ENCODE measurements around the gene KIAA1755.

Gene KIAA1755

GRCh38 chr20:38269715-38270114, 9.2 kb upstream of the KIAA1755 start:
- no peaks in the 10 kb centered on the region for H4K20me1 ChIP-seq (ENCODE audit: control insufficient read depth, insufficient read depth, low read depth, low read length)
- H3F3A ChIP-seq (ENCODE audit: control insufficient read depth, insufficient read depth): no peaks in the 10 kb centered on the region
- no peaks in the 10 kb centered on the region for H3K9me3 ChIP-seq (ENCODE audit: control insufficient read depth, insufficient read depth, low read length)
- H3K79me2 ChIP-seq (ENCODE audit: control insufficient read depth, low read length): no peaks in the 10 kb centered on the region
- H3K27me3 ChIP-seq (ENCODE audit: control insufficient read depth, low read length): 0 out of 2 replicates have a peak, but pooled peaks cover 3% of the 10 kb centered on the region
- TF ChIP-seq EZH2phosphoT487 (IDR thresholded peaks at IDR 0.05; ENCODE audit: borderline replicate concordance, low read length) (no peak), CTCF (IDR thresholded peaks at IDR 0.05; ENCODE audit: low read depth, low read length, poor library complexity, severe bottlenecking) (no peak)
- no peak overlapping the region for H3K27ac ChIP-seq (ENCODE audit: low read depth, low read length)
- no peak overlapping the region for H3K4me2 ChIP-seq (ENCODE audit: low read length)
- no peaks in the 10 kb centered on the region for H3K36me3 ChIP-seq (ENCODE audit: control insufficient read depth, low read length)
- H3K4me1 ChIP-seq (ENCODE audit: control insufficient read depth, low read length): no peaks in the 10 kb centered on the region
- no peaks in the 10 kb centered on the region for H3K9me2 ChIP-seq (replicated peaks; ENCODE audit: control insufficient read depth, low read length)
- no peak overlapping the region for H3K4me3 ChIP-seq (ENCODE audit: low read length)

- H3K4me3 ChIP-seq (ENCODE audit: low read length): no peak overlapping the region
- 0 out of 2 replicates have a peak, but pooled peaks cover 3% of the 10 kb centered on the region for H3K27me3 ChIP-seq (ENCODE audit: control insufficient read depth, low read length)
- H3K36me3 ChIP-seq (ENCODE audit: control insufficient read depth, low read length): no peaks in the 10 kb centered on the region
- no peak overlapping the region for H3K4me2 ChIP-seq (ENCODE audit: low read length)
- no peaks in the 10 kb centered on the region for H3F3A ChIP-seq (ENCODE audit: control insufficient read depth, insufficient read depth)
- no peak overlapping the region for H3K27ac ChIP-seq (ENCODE audit: low read depth, low read length)
- no peaks in the 10 kb centered on the region for H3K9me3 ChIP-seq (ENCODE audit: control insufficient read depth, insufficient read depth, low read length)
- no peaks in the 10 kb centered on the region for H3K79me2 ChIP-seq (ENCODE audit: control insufficient read depth, low read length)
- H3K4me1 ChIP-seq (ENCODE audit: control insufficient read depth, low read length): no peaks in the 10 kb centered on the region
- H3K9me2 ChIP-seq (replicated peaks; ENCODE audit: control insufficient read depth, low read length): no peaks in the 10 kb centered on the region
- TF ChIP-seq CTCF (IDR thresholded peaks at IDR 0.05; ENCODE audit: low read depth, low read length, poor library complexity, severe bottlenecking) (no peak), EZH2phosphoT487 (IDR thresholded peaks at IDR 0.05; ENCODE audit: borderline replicate concordance, low read length) (no peak)
- H4K20me1 ChIP-seq (ENCODE audit: control insufficient read depth, insufficient read depth, low read depth, low read length): no peaks in the 10 kb centered on the region
These were observed 8.5 kb upstream of the KIAA1755 start for GRCh38 chr20:38269040-38269439.

GRCh38 chr20:38267901-38268514, 7.5 kb upstream of the KIAA1755 start:
- TF ChIP-seq EZH2phosphoT487 (IDR thresholded peaks at IDR 0.05; ENCODE audit: borderline replicate concordance, low read length) (no peak), CTCF (IDR thresholded peaks at IDR 0.05; ENCODE audit: low read depth, low read length, poor library complexity, severe bottlenecking) (no peak)
- Histone ChIP-seq H3K4me1 (ENCODE audit: control insufficient read depth, low read length) (no peaks in the 10 kb centered on the region), H3F3A (ENCODE audit: control insufficient read depth, insufficient read depth) (no peaks in the 10 kb centered on the region), H3K9me3 (ENCODE audit: control insufficient read depth, insufficient read depth, low read length) (no peaks in the 10 kb centered on the region), H3K4me3 (ENCODE audit: low read length) (no peak overlapping the region), H3K4me2 (ENCODE audit: low read length) (no peak overlapping the region), H4K20me1 (ENCODE audit: control insufficient read depth, insufficient read depth, low read depth, low read length) (no peaks in the 10 kb centered on the region), H3K27ac (ENCODE audit: low read depth, low read length) (no peak overlapping the region), H3K9me2 (replicated peaks; ENCODE audit: control insufficient read depth, low read length) (no peaks in the 10 kb centered on the region), H3K36me3 (ENCODE audit: control insufficient read depth, low read length) (no peaks in the 10 kb centered on the region), H3K27me3 (ENCODE audit: control insufficient read depth, low read length) (0 out of 2 replicates have a peak, but pooled peaks cover 3% of the 10 kb centered on the region), H3K79me2 (ENCODE audit: control insufficient read depth, low read length) (no peaks in the 10 kb centered on the region)

Measured in DOHH2 (cell line).